GM12878 (cell line): ENCODE results near the gene TYW3. TPM values are rescaled to one million over a fixed set of nuclear protein-coding genes. Genes with fewer than 3 reads are reported as not detected.
A peak's percentile ranks its signal among the peaks of the same experiment; 100 is the strongest.

Experiments
- CREM ChIP-seq: IDR thresholded peaks from 2 replicates; pipeline ENCODE4 v1.6.1; 2014; ENCODE audit warnings: antibody characterized with exemption, low read depth
- EP300 ChIP-seq, 2 experiments: fragments of 150-350 bp in 1 of 2; IDR thresholded peaks; 2 replicates each; pipeline ENCODE4 v1.6.1; 2011 to 2012; ENCODE audit warnings: low read depth in 2 of 2, low read length in 2 of 2, borderline replicate concordance in 1 of 2, improper control_type of control experiment in 1 of 2, inconsistent platforms in 1 of 2; ENCODE audit not compliant: control insufficient read depth in 1 of 2
- ETV6 ChIP-seq, 2 experiments: fragments of 450-650 bp in 1 of 2; IDR thresholded peaks in 1 of 2; conservative IDR thresholded peaks in 1 of 2; 2 replicates each; pipeline ENCODE4 v1.6.1; 2014; ENCODE audit warnings: antibody characterized with exemption in 1 of 2, borderline replicate concordance in 1 of 2, low read depth in 1 of 2, mild to moderate bottlenecking in 1 of 2, moderate library complexity in 1 of 2
- MEF2A ChIP-seq: IDR thresholded peaks from 2 replicates; pipeline ENCODE4 v1.6.1; 2011; ENCODE audit warnings: low read depth, mild to moderate bottlenecking, low read length, moderate library complexity; ENCODE audit not compliant: insufficient read depth
- PAX5 ChIP-seq: IDR thresholded peaks from 2 replicates; pipeline ENCODE4 v1.6.1; 2011; ENCODE audit warnings: low read depth, low read length, borderline replicate concordance
- PBX3 ChIP-seq: IDR thresholded peaks from 2 replicates; pipeline ENCODE4 v1.6.1; 2011; ENCODE audit warnings: mild to moderate bottlenecking, low read depth, low read length, moderate library complexity; ENCODE audit not compliant: insufficient replicate concordance
- polyA plus RNA-seq, 11 experiments: library from polyadenylated mRNA; depleted of rRNA in 4 of 11; unstranded in 6 of 11; stranded (reverse) in 5 of 11; fragments of >200 nt; fragmentation: Nextera tagmentation in 4 of 11; fragmentation: Illumina TruSeq in 1 of 11; extraction: Ambion mirVana in 4 of 11; extraction: Trizol in 1 of 11; gene quantifications; 1 replicate in 1 of 11; 2 replicates in 10 of 11; pipeline versions ENCODE4 v1.2.1 to v1.2.3, GENCODE V29; 2011 to 2016; ENCODE audit warnings: inconsistent platforms in 2 of 11, missing spikeins in 2 of 11, low read depth in 1 of 11
- total RNA-seq, 4 experiments: library from RNA; depleted of rRNA in 3 of 4; stranded (reverse); fragments of >200 nt in 3 of 4; fragmentation: Illumina TruSeq in 1 of 4; extraction: Trizol in 1 of 4; gene quantifications; 2 replicates each; pipeline versions ENCODE4 v1.2.1 to v1.2.3, GENCODE V29; 2013 to 2021
- TF ChIP-seq, protein P1 (sequence below): IDR thresholded peaks from 2 replicates; pipeline ENCODE4 v1.6.1; 2012; ENCODE audit warnings: low read length, inconsistent platforms

Gene TYW3
- total and polyA plus RNA-seq, 10 of the 15 experiments (the other 5 are each of a cell fraction or from before 2014, with no cell fraction given): 18.6 to 54.4 (median 32.8) TPM

DNA sequence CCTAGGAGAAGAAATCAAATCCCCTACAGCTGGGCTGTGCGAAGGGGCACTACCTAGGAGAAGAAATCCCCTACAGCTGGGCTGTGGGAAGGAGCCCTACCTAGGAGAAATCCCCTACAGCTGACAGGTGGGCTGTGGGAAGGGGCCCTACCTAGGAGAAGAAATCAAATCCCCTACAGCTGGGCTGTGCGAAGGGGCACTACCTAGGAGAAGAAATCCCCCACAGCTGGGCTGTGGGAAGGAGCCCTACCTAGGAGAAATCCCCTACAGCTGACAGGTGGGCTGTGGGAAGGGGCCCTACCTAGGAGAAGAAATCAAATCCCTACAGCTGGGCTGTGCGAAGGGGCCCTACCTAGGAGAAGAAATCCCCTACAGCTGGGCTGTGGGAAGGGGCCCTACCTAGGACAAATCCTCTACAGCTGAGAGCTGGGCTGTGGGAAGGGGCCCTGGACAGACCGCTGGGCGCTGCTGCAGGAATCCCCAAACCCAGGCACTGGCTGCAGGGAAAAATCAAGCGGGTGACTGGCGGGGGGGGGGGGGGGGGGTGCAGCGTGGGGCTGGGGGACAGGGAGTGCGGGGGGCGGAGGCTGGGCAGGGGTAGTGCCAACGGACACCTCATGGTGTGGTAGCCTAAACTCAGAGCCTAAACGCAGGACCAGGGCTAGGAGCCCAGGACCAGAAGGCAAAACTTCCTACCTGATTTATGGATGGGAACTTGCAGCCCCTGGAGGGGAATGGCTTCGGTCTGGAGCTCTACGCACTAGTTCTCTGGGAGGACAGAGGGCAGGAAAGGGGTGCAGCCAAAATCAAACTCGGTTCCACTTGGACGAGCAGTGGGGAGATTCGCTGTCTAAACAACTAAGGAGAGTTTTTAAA is 643 bp upstream of the TYW3 start (continued):
- TF ChIP-seq, protein P1, sequence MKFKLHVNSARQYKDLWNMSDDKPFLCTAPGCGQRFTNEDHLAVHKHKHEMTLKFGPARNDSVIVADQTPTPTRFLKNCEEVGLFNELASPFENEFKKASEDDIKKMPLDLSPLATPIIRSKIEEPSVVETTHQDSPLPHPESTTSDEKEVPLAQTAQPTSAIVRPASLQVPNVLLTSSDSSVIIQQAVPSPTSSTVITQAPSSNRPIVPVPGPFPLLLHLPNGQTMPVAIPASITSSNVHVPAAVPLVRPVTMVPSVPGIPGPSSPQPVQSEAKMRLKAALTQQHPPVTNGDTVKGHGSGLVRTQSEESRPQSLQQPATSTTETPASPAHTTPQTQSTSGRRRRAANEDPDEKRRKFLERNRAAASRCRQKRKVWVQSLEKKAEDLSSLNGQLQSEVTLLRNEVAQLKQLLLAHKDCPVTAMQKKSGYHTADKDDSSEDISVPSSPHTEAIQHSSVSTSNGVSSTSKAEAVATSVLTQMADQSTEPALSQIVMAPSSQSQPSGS: peak; percentile 59; the same call in 1 of the 2 replicates
- TF ChIP-seq PBX3 (peak; percentile 2), MEF2A (0 out of 2 replicates have a peak, but pooled peaks have one; percentile 4), ETV6 (conservative IDR thresholded peaks at IDR 0.05 in 1 of 2, IDR thresholded peaks at IDR 0.05 in 1 of 2; ENCODE audit: borderline replicate concordance in 1 of 2, low read depth in 1 of 2) (peak in 1 of 2 experiments; percentile 36; a peak in 1 of 4 replicates), CREM (peak; percentile 44; the same call in 1 of the 2 replicates), EP300 (IDR thresholded peaks at IDR 0.05; ENCODE audit: borderline replicate concordance in 1 of 2, control insufficient read depth in 1 of 2, low read depth in 2 of 2, low read length in 2 of 2) (peak; percentile 13 to 40; a peak in 1 of 4 replicates), PAX5 (peak; percentile 75; the same call in 1 of the 2 replicates)
